Astrocyte of the spinal cord (primary cell): ENCODE results near the gene VASH1.

Source experiments
- DNase-seq: peaks from one replicate; pipeline ENCODE4 v3.0.0; 2011; ENCODE audit warnings: low read depth, low spot score
- H3K4me3 ChIP-seq: 2 replicates; pipeline ENCODE4 v1.5.1; 2011; ENCODE audit warnings: low read depth, mild to moderate bottlenecking, low read length, moderate library complexity
- in situ Hi-C: cut with HindIII; loops from 2 replicates; pipeline ENCODE4 v1.10.0; 2017; ENCODE audit warnings: low sequenced_read_pairs
- TF ChIP-seq, protein P1 (sequence below): IDR thresholded peaks from 2 replicates; pipeline ENCODE4 v1.5.1; 2012; ENCODE audit warnings: low read depth, mild to moderate bottlenecking, low read length, inconsistent platforms

VASH1 gene

DNA sequence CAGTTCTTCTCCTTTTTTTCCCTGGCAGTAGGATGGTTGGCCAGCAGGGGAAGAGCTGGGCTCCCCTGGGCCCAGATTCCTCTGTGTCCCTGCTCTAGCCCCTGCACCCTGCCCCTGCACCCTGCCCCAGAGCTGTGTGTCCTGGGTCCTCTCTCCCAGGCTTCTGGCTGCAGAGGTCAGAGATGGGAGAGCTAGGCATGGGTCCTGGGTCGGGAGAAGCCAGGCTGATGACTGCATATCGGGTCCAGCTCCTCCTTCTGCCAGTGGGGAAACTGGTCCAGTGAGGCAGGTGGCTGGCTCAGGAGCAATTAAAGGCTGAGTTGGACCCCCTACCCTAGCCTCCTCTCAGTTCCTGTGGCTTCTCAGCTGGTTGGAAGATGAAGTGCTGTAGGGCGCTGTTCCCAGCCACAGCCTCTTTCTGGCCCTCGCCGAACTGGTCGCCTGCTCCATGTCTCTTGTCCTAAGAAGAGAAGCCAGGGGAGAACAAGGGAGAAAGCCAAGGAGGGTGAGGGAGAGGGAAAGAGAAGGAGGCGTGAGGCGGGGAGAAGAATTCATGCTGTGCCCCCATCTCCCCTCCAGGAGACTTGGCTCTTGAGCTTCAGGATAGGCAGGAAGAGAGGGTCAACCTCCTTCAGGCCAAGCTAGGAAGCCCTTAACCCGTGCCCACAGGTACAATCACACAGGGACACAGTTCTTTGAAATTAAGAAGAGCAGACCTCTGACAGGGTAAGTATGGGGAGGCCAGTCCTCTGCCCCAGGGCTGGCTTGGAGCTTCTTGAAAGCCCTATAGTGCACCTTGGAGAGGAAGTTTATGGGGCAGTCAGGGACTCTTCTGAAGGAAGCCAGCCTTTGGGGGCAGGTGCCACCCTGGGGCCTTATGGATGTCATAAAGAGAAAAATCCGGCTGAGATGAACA, 9.5 kb downstream of the VASH1 start:
- in situ Hi-C loops: no loop called here
- TF ChIP-seq, protein P1, sequence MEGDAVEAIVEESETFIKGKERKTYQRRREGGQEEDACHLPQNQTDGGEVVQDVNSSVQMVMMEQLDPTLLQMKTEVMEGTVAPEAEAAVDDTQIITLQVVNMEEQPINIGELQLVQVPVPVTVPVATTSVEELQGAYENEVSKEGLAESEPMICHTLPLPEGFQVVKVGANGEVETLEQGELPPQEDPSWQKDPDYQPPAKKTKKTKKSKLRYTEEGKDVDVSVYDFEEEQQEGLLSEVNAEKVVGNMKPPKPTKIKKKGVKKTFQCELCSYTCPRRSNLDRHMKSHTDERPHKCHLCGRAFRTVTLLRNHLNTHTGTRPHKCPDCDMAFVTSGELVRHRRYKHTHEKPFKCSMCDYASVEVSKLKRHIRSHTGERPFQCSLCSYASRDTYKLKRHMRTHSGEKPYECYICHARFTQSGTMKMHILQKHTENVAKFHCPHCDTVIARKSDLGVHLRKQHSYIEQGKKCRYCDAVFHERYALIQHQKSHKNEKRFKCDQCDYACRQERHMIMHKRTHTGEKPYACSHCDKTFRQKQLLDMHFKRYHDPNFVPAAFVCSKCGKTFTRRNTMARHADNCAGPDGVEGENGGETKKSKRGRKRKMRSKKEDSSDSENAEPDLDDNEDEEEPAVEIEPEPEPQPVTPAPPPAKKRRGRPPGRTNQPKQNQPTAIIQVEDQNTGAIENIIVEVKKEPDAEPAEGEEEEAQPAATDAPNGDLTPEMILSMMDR: no peak
- H3K4me3 ChIP-seq: no peak overlapping the region
- no peak for DNase-seq

DNA sequence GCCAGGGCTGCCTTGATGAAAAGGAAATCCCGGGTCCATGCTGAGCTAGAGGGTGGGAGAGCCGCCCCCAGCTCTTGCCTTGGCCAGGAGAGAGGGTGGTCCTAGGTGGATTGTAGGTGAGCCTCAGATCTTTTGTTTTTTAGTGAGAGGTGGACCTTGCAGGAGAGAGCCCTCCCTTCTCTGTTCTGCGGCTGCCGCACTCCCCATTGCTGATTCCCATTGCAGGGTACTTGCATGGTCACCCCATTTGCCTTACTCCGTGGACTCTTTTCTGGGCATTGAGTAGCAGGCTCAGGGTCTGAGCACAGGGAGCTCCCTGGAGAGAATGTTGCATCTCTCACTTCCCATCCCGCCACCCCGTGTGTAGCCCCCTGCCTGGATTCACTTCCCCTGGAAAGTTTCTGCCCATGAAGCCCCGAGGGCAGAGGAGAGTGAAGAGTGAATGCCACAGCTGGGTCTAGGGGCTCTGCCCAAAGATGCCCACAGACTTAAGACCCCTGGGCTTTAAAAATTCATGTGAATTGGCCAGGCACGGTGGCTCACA, 10.2 kb downstream of the VASH1 start:
- in situ Hi-C loops: no loop called here
- TF ChIP-seq, protein P1: no peak
- no peak for DNase-seq
- no peak overlapping the region for H3K4me3 ChIP-seq

- no peak overlapping the region for H3K4me3 ChIP-seq
- TF ChIP-seq, protein P1: no peak
- DNase-seq: peak; percentile 43
- in situ Hi-C loops: no loop called here
Measured at GRCh38 chr14:76772300-76773187, 11.3 kb downstream of the VASH1 start.

GRCh38 chr14:76773188-76773885, 12.1 kb downstream of the VASH1 start:
- peak; percentile 83 for DNase-seq
- in situ Hi-C loops: no loop called here
- TF ChIP-seq, protein P1: peak; percentile 12
- no peak overlapping the region for H3K4me3 ChIP-seq

DNA sequence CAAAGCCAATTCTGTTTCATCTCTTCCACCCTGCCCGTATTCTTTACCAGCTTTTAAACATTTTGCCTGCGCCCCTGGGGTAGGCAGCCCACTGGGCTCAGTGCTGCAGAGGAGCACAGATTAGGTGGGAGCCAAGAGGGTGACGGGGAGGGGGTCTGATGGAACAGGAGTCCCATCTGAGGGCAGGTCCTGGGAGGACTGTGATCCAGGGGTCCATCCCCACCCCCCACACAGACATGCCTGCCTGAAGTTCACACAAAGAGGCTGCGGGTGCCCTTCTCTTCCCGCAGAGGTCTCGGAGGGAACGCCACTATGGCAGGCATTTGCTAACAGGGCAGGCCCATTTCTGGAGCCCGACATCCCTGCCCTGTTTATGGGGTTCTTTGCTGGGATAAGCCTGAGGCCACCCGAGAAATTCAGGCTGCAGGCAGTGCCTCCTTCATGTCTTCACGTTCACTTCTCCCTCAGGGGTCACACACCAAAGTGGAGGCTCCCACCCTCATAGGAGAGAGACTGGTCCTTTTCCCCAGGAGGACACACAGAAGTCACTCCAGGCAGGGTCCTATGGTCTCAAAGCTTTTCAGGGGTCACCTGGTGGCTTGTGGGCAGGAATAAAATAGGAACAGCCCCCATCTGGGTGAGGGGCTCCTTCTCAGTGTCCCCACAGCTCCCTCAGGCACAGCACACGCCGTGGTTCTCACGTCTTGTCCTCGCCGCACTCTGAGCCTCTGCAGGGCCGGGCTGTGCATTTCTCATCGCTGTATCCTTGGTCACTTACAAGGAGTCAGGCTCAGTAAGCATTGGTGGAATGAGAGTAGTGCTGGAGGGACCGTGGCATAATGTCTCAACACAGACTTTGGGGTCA, 12.9 kb downstream of the VASH1 start:
- H3K4me3 ChIP-seq: no peak overlapping the region
- no peak for DNase-seq
- TF ChIP-seq, protein P1: no peak
- in situ Hi-C loops: no loop called here
